NCI-H524 (cell line): ENCODE measurements around the gene EIF4ENIF1.
"Not testable (repeated sequence)": the region's sequence is repeated elsewhere in the genome, so short reads cannot be mapped to it uniquely, and the experiment has no call there.

ENCODE experiments used
- DNase-seq, 2 experiments: peaks; one replicate each; lab custom pipeline; 2025; lab: John Stamatoyannopoulos, UW

Gene EIF4ENIF1

DNA sequence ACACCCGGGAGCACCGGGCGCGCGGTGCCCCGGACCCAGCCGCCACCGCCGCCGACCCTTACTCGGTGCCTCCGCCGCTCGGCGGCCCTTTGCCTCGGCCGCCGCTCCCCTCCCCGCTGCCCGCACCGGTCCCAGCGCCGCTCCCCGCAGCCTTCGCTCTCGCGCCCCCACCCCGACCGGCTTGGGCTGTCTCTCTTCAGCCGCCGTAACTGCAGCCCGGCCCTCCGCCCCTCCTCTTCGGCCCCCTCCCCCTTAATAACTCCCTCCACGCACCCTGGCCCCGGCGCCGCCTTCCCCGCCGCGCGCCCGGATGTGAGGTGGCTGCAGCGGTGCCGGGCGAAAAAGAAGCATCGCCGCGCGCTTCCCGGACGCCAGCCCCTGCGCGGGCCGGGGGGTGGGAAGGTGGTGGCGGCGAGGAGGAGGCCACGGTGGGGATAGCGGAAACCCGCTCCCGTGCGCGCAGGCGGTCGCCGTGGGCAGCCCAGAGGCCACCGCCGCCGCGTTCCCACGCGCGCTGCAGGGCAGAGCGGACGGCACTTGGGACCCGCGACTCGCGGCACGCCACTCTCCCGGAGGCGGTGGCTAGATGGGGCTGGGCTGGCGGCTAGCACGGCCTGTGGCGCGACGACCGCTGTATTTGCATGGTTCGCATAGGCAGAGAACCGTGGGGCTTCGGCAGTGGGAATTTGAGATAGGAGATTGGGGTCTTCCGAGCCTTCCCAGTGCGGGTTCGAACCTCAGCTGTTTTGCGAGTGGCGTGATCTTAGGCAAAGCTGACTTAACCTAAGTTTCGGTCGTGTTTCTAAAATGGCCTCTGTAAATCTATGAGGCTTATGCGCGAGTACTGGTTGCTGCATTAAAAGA, at the start of gene EIF4ENIF1:
Gene EIF4ENIF1, minus strand, starts transcription at position 211 of the 864 bp plus-strand sequence. CDS start 1,124 bp downstream, outside the sequence.
- peak; percentile 63 to 77 for DNase-seq

DNA sequence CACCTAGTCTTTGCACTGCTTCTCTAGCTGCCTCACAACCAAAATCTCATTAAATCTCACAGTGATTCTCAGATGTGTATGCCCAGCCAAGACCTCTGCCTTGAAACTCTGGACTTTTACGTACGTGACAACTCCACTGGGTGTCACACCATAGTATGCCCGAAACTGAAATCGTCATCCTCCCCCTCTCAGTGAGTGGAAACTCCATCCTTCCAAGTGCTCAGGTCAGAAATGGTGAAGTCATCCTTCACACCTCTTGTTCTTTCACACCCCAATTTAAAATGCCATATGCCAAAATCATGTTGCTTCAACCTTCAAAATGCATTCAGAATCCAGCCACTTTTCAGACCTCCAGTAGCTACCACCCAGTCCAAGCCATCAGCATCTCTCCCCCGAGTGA, 49.2 kb upstream of the EIF4ENIF1 start:
- DNase-seq, result no peak

- DNase-seq, result peak in 1 of 2 experiments; percentile 3
Measured at GRCh38 chr22:31537019-31537535, 47.4 kb upstream of the EIF4ENIF1 start.

GRCh38 chr22:31533374-31533773, 43.7 kb upstream of the EIF4ENIF1 start:
- no peak for DNase-seq

- no peak for DNase-seq
Measured at GRCh38 chr22:31532060-31532459, 42.4 kb upstream of the EIF4ENIF1 start.

GRCh38 chr22:31530823-31531195, 41.2 kb upstream of the EIF4ENIF1 start:
- no peak for DNase-seq

DNA sequence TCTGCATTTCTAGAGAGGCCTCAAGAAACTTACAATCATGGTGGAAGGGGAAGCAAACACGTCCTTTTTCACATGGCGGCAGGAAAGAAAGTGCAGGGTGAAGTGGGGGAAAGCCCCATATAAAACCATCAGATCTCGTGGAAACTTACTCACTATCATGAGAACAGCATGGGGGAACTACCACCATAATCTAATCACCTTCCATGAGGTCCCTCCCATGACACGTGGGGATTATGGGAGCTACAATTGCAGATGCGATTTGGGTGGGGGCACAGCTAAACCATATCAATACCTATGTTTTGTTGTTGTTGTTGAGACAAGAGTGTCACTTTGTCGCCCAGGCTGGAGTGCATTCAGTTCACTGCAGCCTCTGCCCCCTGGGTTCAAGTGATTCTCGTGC, 36.6 kb upstream of the EIF4ENIF1 start:
- DNase-seq, result no peak

GRCh38 chr22:31524132-31524531, 34.5 kb upstream of the EIF4ENIF1 start:
- not testable (repeated sequence) for DNase-seq

- no peak for DNase-seq
Measured at GRCh38 chr22:31520051-31520450, 30.4 kb upstream of the EIF4ENIF1 start.

GRCh38 chr22:31509061-31509762, 19.6 kb upstream of the EIF4ENIF1 start:
- DNase-seq, result no peak

GRCh38 chr22:31508536-31508935, 18.9 kb upstream of the EIF4ENIF1 start:
- no peak for DNase-seq

DNA sequence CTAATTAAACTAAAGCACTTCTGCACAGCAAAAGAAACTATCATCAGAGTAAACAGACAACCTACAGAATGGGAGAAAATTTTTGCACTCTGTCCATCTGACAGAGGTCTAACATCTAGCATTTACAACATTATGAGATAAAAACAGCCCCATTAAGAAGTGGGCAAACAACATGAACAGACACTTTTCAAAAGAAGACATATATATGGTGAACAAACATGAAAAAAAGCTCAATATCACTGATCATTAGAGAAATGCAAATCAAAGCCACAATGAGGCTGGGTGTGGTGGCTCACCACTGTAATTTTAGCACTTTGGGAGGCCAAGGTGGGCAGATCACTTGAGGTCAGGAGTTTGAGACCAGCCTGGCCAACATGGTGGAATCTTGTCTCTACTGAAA, 17.9 kb upstream of the EIF4ENIF1 start:
- DNase-seq, result not testable (repeated sequence)

DNA sequence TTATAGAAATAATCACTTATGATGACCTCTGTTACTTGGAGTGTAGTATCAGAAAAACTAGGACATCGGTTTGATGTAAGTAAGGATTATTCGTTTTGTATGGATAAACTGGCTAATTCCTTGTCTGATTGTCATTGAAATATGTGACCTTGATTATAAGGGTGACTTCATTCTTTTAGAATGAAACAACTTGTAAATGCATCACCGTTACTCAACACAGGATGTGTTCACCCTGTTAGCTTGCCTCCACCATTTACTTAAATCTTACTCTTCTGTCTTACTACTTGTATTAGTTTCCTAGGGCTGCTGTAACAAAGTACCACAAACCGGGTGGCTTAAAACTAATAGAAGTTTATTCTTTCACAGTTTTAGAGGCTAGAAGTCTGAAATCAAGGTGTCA, 14.6 kb upstream of the EIF4ENIF1 start:
- DNase-seq, result no peak

GRCh38 chr22:31503211-31503964, 13.7 kb upstream of the EIF4ENIF1 start:
- DNase-seq, result no peak

DNA sequence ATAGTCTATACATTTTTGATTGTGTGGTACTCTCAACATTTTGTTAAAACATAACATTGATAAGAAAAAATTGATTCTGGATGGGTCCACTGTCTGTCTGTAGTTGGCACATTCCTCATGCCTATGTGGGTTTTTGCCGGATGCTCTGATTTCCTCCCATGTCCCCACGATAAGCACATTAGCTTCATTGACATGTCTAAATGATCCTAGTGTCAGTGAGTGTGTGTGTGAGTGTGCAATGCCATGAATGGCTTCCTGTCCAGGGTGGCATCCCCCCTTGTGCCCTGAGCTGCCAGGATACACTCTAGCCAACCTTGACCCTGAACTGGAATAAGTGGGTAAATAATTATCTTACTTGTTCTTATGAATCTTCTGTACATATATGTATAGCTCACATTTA, 12.1 kb upstream of the EIF4ENIF1 start:
- DNase-seq, result no peak

GRCh38 chr22:31497148-31497938, 7.7 kb upstream of the EIF4ENIF1 start:
- DNase-seq, result no peak

DNA sequence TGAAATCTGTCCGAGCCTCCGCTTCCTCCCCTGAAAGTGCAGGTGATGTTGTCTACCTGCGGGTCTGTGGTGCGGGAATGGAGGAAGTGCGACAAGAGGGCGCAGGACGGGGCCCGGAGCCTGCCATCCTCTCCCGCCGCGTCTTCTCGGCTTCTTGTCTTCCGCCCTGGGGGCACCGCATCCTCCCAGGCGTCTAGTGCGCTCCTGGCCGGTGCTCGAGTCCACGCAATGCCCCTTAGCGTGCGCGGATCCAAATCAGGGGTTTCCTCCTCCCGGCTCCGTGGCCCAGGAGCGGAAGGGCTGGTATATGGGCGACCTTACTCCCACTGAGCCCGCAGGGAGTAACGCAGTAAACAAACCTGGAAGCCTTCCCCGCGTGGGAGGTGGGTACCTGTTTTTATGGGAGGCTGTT, 7.1 kb upstream of the EIF4ENIF1 start:
- peak in 1 of 2 experiments; percentile 32 for DNase-seq

DNA sequence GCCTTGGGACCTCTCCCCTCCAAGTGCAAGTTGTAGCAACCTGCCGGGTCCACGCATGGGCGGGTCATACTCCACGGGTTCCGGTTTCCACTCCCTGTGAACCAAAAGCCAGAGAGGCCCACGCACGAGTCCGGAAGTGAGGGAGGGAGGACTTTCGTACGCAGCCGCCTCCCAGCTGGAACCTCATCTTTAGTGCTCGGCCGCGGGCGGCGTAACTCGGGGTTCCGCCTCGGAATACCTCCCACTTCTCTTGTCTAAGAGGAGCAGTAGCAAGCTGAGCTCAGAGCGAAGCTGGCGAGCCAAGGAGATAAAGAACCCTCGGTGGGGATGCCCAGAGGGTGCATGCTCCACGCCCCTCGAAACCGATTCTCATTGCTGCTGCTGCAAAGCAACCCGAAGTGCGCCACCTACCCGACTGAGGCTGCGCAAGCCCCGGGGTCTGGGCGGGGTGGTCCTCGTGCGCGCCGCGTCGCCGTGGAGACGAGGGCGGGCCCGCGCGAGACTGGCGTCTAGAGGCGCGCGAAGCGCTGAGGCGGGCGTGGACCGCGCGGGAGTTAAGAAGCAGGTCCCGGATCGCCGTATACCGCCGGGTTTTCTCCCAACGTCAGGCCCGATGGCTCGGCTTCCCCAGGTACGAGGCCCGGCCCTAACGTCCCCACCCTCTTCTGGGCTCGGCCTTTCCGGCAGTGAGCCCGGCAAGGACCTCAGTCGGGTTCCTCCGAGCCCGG, 6.5 kb upstream of the EIF4ENIF1 start, which contains the start of gene SFI1:
Gene SFI1, plus strand, starts transcription at position 530 of the 728 bp plus-strand sequence. CDS start 11,749 bp downstream, outside the sequence.
- DNase-seq, result peak; percentile 81 to 92

DNA sequence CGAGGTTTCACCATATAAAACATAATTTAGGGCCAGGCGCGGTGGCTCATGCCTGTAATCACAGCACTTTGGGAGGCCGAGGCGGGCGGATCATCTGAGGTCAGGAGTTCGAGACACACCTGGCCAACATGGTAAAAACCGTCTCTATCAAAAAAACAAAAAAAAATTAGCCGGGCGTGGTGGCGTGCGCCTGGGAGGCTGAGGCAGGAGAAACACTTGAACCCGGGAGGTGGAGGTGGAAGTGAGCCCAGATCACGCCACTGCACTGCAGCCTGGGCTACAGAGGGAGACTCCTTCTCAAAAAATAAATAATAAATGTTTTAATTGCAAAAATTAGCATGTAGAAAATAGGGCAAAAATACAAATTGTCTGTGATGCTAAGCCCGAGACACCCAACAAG, 5.7 kb upstream of the EIF4ENIF1 start:
- no peak for DNase-seq

DNA sequence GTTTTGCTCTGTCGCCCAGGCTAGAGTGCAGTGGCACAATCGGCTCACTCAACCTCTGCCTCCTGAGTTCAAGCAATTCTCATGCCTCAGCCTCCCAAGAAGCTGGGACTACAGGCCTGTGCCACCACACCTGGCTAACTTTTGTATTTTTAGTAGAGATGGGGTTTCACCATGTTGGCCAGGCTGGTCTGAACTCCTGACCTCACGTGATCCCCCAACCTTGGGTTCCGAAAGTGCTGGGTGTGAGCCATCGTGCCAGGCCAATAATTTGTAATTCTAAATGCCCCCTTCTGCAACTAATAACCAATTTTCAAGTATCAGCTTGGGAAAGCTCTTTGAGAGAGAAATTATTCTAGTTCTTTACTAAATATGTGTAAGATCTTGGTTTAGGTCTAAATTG, 3.7 kb upstream of the EIF4ENIF1 start:
- not testable (repeated sequence) for DNase-seq

DNA sequence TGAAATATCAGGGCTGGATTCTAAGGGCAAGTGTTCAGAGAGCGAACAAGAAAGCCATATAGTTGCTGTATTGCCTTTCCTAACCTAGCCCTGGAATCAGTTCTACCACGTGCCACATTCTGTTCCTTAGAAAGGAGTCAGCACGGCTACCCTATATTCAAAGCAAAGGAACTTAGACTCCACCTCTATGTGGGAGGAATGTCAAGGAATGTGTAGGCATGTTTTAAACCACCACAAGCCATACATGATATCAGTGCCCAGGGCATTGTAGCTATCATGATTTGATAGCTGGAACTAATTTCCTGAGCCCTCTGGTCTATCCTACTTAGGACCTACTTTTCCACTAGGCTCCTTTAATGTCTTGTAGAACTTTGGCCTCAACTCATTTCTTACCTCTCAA, 2.5 kb upstream of the EIF4ENIF1 start:
- no peak for DNase-seq
